Uterus (tissue), 2 donors: ENCODE measurements around the gene GLIS1.

Experiments
- CTCF ChIP-seq, 4 experiments: fragments of 200-600 bp in 2 of 4; fragments of 450-650 bp in 2 of 4; sonication (generic) in 2 of 4; IDR thresholded peaks; one replicate each; pipeline ENCODE4 v1.5.1; 2016 to 2019; ENCODE audit warnings: antibody characterized with exemption in 4 of 4, mild to moderate bottlenecking in 2 of 4, moderate library complexity in 1 of 4
- POLR2A ChIP-seq, 2 donors: fragments of 450-650 bp; IDR thresholded peaks; one replicate each; pipeline ENCODE4 v1.6.1; 2016; ENCODE audit warnings: antibody characterized with exemption in 2 of 2, mild to moderate bottlenecking in 1 of 2, moderate library complexity in 1 of 2

- TF ChIP-seq POLR2A (IDR thresholded peaks at IDR 0.05) (no peak), CTCF (IDR thresholded peaks at IDR 0.05) (no peak)
Observed at GRCh38 chr1:53463961-53464899, 274.7 kb downstream of the GLIS1 start.
